Stimulated activated CD8-positive, alpha-beta memory T cell treated with anti-CD3 and anti-CD28 coated beads, Interleukin-15, amount 100 ng/mL, for 4 hours (primary cell): Measurements from ENCODE around the gene AIF1L.
"Not testable (repeated sequence)": the region's sequence is repeated elsewhere in the genome, so short reads cannot be mapped to it uniquely, and the experiment has no call there.

Source experiments
- DNase-seq, 2 donors: peaks; one replicate each; pipeline ENCODE4 v3.0.0-alpha.2; 2020; ENCODE audit warnings: low read depth in 2 of 2

The AIF1L gene

GRCh38 chr9:131098391-131099101, 2.2 kb downstream of the AIF1L start:
- no peak for DNase-seq

- DNase-seq, result no peak
Measured at GRCh38 chr9:131099102-131099606, 2.8 kb downstream of the AIF1L start.

DNA sequence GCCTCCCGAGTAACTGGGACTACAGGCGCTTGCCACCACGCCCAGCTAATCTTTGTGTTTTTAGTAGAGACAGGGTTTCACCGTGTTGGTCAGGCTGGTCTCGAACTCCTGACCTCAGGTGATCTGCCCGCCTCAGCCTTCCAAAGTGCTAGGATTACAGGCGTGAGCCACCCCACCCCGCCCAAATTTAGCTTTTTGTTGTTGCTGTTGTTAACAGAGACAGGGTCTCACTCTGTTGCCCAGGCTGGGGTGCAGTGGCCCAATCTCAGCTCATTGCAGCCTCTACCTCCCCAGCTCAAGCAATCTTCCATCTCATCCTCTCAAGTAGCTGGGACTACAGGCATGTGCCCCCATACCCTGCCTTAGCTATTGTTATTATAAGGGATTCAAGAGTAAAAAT, 3.5 kb downstream of the AIF1L start:
- not testable (repeated sequence) for DNase-seq

- DNase-seq, result no peak
Measured at GRCh38 chr9:131100445-131100844, 4.1 kb downstream of the AIF1L start.

GRCh38 chr9:131101207-131101964, 5.1 kb downstream of the AIF1L start:
- DNase-seq, result no peak

DNA sequence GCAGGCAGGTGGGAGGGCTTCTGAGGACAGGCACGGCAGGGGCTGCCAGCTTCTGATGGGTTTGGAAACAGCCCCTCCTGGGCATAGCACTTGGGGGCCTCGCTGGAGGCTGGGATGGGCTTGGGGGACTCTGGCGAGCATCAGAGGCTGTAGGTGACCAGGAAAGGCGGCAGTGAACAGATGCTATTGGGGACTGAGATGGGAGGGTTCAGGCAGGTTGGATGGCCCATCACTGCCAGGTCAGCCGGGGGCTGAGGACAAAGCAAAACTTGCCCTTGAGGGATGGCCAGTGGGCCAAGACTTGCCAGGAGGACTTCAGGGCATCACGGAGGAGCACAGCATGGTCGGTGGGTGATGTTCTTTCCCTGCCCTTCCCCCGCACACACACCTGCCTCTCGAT, 6.7 kb downstream of the AIF1L start:
- no peak for DNase-seq

DNA sequence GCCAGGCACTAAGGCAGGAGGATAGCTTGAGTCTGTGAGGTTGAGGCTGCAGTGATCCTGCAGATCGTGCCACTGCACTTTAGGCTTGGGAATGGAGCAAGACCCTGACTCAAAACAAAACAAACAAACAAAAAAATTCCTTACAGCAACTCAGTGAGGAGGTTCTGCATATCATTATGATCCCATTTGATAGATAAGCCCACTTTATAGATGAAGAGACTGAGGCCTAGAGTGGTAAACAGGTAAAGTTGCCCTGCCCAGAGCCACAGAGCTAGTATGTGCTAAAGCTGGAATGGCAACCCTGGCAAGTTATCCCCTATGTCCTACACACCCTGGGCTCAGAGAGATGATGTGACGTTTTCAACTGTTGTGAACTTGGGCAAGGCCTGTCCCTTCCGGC, 7.2 kb downstream of the AIF1L start:
- no peak for DNase-seq

- no peak for DNase-seq
Measured at GRCh38 chr9:131104016-131104740, 7.8 kb downstream of the AIF1L start.

GRCh38 chr9:131105952-131106351, 9.6 kb downstream of the AIF1L start:
- DNase-seq, result no peak

DNA sequence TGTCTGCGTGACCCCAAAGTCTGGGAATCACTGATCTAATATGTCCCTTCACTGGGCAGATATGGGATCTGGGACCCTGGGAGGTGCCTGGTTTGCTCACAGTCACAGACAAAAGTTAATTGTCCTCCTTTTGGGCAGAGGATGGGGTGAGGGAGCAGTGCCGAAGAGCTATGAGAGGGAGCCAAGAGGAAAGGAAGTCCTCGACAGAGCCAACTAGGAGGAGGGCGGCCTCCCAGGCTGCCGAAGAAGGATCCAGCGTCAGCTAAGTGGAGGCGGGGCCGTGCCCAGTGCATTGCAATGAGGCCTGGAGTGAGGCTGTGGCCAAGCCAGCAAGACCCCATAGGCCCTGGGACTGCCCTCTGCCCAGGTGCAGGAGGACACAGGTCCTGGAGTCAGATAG, 11.4 kb downstream of the AIF1L start:
- DNase-seq, result no peak

GRCh38 chr9:131111186-131111853, 15.0 kb downstream of the AIF1L start:
- DNase-seq, result no peak

DNA sequence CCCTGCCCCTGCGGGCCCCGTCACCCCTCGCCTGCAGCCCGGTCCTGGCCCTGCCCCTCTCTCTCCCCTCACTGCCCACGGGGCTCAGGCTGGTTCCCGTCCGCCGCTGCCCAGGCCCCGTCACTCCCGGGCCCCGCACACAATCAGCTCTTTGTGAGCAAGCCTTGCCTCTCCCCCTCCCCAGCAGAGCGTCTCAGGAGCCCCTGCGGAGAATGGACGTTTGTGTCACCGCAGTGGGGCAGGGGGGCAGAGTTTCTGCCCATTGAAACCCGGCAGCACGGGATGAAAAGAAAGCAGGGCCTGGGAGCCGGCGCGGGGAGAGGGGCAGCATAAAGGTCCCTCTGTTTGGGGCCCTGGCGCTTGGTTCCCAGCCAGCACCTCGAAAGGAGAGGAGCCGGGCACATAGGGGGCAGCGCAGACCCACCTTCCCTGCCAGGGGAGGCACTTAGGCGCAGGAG, 15.6 kb downstream of the AIF1L start:
- no peak for DNase-seq

DNA sequence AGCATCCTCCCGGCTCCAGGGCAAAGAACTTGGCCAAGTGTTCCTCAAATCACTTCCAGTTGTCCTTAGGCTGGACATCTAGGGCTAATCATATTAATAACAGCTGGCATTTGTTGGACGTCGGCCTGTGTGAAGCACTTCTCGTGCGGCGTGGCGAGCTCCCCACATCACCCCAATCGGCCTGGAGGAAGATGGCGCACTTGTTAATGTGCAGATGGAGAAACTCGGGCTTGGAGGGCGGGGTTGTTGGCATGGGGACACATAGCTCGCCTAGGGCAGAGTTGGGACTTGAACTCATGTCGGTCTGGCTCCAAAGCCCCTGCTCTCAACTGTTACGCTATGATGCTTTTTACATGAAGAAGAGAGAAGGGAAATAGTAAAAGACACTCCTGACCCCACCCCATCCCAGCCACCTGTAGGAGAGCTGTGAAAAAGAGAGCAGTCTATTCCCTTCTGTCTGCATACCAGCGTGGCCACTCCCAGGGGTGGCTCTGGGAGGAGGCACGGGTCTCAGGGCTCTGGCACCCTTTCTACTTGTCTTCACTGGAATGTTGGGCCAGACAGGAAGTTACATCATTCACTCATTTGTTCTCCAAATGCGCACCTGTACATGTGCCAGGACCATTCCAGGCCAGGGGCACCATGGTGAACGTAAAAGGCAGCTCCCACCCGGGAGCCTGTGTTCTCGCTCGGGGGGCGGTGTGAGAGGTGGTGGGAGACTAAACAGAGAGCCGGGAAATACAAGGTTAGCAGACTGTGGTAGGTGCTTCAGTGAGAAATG, 16.2 kb downstream of the AIF1L start:
- no peak for DNase-seq

DNA sequence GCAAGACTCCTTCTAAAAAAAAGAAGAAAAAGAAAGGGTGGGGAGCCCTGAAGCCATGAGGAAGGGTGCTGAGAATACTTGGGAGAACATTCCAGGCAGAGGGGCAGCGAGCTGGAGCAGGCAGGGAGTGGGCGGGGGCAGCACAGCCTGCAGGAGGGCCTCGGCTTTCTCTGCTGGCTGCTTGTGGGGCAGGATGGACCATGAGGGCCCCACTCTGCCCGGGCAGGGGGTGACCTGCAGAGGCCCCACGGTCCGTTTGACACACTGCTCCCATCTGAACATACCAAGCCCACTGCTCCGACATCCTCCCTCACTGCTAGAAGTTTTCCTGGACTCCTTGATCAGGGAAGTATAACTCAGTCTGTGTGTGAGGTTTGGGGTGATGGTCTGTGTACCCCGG, 17.3 kb downstream of the AIF1L start:
- no peak for DNase-seq

DNA sequence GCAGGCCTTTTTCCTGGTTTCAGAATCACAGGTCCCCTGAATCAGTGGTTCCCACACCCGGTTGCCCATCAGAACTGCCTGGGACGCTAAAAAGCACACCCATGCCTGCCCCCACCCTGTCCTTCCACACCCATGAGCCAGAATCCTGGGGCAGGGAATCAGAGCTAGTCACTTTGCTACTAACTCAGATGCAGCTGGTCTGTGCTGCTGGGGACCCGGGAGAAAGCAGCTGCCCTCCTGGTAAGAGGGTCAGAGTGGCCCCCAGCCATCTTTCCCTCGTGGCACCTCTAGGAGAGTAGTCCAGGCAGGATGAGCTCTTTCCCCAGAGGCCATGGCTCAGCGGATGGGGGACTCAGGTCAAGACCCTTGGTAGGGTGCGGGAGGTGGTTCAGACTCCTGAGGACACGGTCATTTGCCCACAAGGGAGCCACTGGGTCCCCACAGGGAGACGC, 17.8 kb downstream of the AIF1L start:
- DNase-seq, result no peak

DNA sequence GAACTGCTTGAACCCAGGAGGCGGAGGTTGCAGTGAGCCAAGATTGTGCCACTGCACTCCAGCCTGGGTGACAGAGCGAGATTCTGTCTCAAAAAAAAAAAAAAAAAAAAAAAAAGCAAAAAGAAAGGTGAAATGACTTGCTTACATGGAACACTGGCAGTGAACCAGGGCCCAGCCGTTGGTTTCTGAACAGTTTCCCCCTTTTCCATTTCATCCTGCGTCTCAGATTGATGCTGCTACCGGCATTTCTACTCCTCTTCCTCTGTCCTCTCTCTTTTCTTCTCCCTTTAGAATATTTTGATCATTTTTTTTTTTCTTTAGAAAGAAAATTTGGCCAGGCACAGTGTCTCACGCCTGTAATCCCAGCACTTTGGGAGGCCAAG, 19.0 kb downstream of the AIF1L start:
- DNase-seq, result not testable (repeated sequence)

DNA sequence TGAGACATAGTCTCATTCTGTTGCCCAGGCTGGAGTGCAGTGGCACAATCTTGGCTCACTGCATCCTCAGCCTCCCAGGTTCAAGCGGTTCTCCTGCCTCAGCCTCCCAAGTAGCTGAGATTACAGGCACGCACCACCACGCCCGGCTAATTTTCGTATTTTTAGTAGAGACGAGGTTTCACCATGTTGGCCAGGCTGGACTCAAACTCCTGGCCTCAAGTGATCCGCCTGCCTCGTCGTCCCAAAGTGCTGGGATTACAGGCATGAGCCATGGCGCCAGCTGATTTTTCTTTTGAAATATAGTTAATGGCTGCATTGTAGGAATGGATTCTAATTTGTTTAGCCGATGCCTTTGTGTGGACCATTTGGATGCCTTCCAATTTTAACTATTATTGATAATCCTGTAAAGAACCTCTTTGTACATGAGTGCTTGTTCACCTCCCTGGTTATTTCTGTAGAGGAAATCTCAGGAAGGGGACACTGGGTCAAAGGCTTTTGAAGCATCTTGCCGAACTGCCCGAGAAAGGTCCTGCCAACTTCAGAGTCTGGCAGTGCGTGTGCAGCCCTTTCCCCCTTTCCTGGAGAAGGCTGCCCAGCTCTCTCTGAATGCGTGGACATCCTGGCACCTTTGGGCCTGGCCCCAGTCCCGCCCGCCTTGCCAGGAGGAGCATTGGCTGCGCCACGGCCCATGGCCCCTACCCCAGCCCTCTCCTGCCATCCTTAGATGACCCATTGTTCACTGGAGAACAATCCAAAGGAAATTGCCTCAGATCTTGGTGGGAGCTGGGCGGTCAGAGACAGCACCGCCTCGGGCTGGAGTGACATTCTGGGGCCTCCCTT, 20.2 kb downstream of the AIF1L start:
- no peak for DNase-seq

- no peak for DNase-seq
Measured at GRCh38 chr9:131117121-131117761, 20.9 kb downstream of the AIF1L start.

- DNase-seq, result no peak
Measured at GRCh38 chr9:131117762-131118145, 21.4 kb downstream of the AIF1L start.

DNA sequence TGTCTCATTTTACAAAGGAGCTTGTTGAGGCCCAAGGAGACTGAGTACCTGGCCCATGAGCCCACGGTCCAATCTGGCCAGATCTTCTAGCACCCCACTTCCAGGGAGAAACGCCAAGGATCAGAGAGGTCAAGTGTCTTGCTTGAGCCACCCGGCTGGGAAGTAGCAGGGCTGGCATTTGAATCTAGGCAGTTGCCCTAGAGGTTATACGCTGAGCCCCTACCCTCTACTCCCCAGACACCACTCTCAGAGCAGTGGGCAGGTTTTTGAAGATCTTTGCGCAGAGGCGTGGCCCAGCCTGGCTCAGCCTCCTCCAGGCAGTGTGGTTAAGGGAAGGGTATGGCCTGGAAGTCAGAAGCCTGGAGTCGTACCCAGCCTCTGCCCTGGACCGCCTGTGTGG, 23.3 kb downstream of the AIF1L start:
- DNase-seq, result no peak
